ENCODE measurements around the gene ELL2. TPM values are rescaled to one million over a fixed set of nuclear protein-coding genes. Genes with fewer than 3 reads are reported as not detected.
A peak's percentile ranks its signal among the peaks of the same experiment; 100 is the strongest.

ELL2 gene
- total and polyA plus RNA-seq, 2 of the 13 experiments (the other 11 are each of a cell fraction or from before 2014, with no cell fraction given), result 78.9 to 97.1 TPM

GRCh38 chr5:95969651-95970358 is 8.2 kb upstream of the ELL2 start (continued):
- TF ChIP-seq NR2F2 (IDR thresholded peaks at IDR 0.05; ENCODE audit: borderline replicate concordance, low read depth) (peak; percentile 32; the same call in 1 of the 2 replicates), TOE1 (CRISPR knock-in tag; IDR thresholded peaks at IDR 0.05) (no peak), ZNF792 (CRISPR knock-in tag; IDR thresholded peaks at IDR 0.05) (no peak), ZNF768 (CRISPR knock-in tag; IDR thresholded peaks at IDR 0.05) (no peak), EZH2 (conservative IDR thresholded peaks at IDR 0.05; ENCODE audit: low read depth, low read length) (no peak), ZNF20 (CRISPR knock-in tag; IDR thresholded peaks at IDR 0.05) (no peak), AKNA (CRISPR knock-in tag; IDR thresholded peaks at IDR 0.05; ENCODE audit: borderline replicate concordance) (no peak), SAP130 (CRISPR knock-in tag; IDR thresholded peaks at IDR 0.05; ENCODE audit: low read depth) (peak; percentile 81), ASH2L (IDR thresholded peaks at IDR 0.05; ENCODE audit: insufficient read length, low read depth, low read length) (peak; percentile 55), ZBTB38 (CRISPR knock-in tag; IDR thresholded peaks at IDR 0.05) (no peak), SYNCRIP (IDR thresholded peaks at IDR 0.05; ENCODE audit: insufficient read depth, low read depth, low read length) (no peak), GRHL1 (CRISPR knock-in tag; conservative IDR thresholded peaks at IDR 0.05) (no peak), YEATS4 (CRISPR knock-in tag; IDR thresholded peaks at IDR 0.05; ENCODE audit: borderline replicate concordance) (0 out of 2 replicates have a peak, but pooled peaks have one; percentile 41), ZSCAN29 (CRISPR knock-in tag; conservative IDR thresholded peaks at IDR 0.05) (no peak), TBP (CRISPR knock-in tag; IDR thresholded peaks at IDR 0.05) (no peak), ZNF205 (CRISPR knock-in tag; IDR thresholded peaks at IDR 0.05) (no peak), ZNF180 (CRISPR knock-in tag; IDR thresholded peaks at IDR 0.05; ENCODE audit: borderline replicate concordance, low read depth) (no peak), MTA1 (CRISPR knock-in tag; IDR thresholded peaks at IDR 0.05; ENCODE audit: borderline replicate concordance) (no peak), TGIF2 (CRISPR knock-in tag; IDR thresholded peaks at IDR 0.05) (0 out of 2 replicates have a peak, but pooled peaks have one; percentile 29), ZNF605 (CRISPR knock-in tag; IDR thresholded peaks at IDR 0.05) (no peak), ZHX1 (CRISPR knock-in tag; IDR thresholded peaks at IDR 0.05; ENCODE audit: low read depth) (no peak)

Data from HepG2 (cell line).